HG03095 (cell line): Measurements from ENCODE around the gene PRND.
"Not testable (repeated sequence)": the region's sequence is repeated elsewhere in the genome, so short reads cannot be mapped to it uniquely, and the experiment has no call there.

Experiments
- ATAC-seq: cut with Tn5 transposase; IDR thresholded peaks from one replicate; pipeline ENCODE4 v1.9.1; 2021; ENCODE audit warnings: moderate library complexity; ENCODE audit not compliant: unreplicated experiment

Gene PRND

DNA sequence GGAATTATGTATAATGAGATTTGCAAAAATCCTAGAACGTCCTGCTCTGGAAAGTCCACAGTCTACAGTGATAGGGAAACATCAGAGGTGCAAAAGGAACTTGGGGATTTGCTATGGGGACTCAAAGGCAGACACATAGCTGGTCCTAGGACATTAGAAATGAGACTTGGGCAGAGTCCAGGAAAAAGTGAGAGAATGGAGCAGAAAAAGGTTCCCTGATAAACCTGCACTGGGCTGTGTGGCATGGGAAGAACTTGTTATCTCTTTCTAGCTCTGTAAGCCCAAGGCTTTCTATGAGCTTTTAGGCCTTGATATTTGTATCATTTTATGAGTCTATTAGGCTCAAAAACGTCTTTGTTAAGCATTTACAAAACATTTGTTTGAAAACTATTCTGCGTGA lies 15.2 kb downstream of the PRND start:
- ATAC-seq, result no peak

- no peak for ATAC-seq
Measured at GRCh38 chr20:4737857-4738627, 16.3 kb downstream of the PRND start.

GRCh38 chr20:4740774-4741431 lies 19.2 kb downstream of the PRND start:
- ATAC-seq, result no peak

DNA sequence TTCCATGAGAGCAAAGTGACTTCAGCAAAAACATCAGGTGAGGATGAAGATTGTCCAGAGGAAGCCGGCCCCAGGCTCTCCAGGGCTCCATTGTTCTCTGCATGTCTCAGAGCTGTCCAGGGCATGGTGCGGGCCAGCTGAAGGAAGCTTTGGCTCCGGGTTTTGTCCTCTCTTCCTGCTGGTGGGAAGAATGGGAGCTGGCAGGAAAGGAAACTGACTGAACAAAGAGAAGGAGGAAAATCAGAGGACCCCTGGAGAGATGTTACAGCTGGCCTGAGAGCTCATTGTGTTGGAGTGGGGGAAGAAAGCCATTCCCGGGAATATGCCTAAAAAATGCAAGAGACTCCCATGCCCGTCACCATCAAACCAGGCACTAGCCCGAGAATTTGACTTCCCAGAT lies 27.1 kb downstream of the PRND start:
- ATAC-seq, result no peak

DNA sequence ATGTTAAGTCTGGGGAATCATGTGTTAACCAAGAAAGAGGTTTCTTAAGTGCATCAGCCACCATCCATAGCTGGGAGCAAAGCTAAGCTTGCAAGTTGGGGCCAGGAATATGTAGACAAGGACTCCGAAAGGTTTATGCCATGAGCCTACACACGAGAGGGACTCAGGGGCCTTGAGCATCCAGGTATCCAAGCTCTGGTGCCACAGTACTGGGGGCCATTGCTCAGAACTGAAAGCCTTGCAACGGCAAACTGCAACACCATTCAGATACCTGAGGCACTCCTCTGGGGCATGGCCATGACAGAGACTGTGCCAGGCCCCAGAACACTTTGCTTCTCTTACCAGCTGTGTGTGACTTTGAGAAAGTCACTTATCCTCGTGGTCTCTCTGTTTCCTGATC lies 27.6 kb downstream of the PRND start:
- ATAC-seq, result no peak

- ATAC-seq, result no peak
Measured at GRCh38 chr20:4750381-4750780, 28.7 kb downstream of the PRND start.

DNA sequence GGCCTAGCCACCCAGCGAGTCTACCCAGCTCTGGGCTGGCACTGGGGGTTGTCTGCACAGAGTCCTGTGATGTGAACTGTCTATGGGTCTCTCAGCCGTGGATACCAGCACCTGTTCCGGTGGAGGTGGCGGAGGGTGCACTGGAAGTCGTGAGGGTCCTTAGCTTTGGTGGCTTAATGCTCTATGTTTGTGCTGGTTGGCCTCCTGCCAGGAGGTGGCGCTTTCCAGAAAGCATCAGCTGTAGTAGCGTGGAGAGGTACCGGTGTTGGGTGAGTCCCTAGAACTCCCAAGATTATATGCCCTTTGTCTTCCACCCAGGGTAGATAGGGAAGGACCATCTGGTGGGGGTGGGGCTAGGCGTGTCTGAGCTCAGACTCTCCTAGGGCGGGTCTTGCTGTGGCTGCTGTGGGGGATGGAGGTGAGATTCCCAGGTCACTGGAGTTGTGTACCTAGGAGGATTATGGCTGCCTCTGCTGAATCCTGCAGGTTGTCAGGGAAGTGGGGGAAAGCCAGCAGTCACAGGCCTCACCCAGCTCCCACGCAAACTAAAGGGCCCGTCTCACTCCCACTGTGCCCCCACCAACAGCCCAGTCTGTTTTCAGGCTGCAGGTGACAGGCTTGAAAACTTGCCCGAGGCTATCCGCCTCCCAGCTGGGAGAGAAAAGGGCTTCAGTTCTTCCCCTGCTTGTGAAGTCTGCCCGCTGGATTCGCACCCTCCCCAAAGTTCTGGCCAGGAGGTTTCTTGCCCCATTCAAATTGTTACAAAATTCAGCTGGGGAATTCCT lies 37.6 kb downstream of the PRND start:
- not testable (repeated sequence) for ATAC-seq

GRCh38 chr20:4763261-4763660 lies 41.6 kb downstream of the PRND start:
- no peak for ATAC-seq

DNA sequence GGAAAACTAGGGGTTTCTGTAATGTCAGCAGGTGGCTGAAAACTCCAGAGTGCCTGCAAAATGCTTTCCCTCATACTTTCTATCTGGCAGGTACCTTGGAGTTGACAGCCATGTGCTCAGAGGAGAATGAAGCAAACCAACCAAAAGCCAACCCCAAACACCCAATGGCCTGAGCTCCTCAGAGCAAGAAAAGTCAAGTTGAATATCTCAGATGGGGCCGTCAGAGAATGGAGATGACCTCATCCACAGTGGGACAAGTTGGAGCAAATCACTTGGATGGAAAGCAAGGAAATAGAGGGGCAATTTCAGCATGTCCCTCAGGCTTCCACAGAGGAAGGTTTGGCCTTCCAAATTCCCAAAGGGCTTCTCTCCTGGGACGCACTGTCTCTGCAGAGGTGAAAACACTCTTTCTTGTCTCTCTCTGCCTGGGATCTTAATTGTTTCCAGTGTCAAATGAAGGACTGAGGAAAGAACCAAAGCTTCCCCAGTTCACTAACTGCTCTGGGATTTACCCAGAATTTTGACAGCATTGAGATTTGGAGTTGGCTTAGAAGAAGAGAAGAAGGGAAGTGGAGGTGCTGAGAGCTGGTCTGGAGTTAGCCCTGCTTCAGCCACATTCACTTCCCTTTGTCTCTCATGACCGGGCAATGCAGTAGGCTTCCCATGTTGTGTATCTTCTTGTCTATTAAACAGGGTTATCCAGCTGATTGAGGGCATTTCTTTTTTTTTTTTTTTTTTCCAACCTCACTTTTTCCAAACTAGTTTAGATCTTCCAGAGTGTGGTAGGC lies 42.2 kb downstream of the PRND start:
- ATAC-seq, result no peak

DNA sequence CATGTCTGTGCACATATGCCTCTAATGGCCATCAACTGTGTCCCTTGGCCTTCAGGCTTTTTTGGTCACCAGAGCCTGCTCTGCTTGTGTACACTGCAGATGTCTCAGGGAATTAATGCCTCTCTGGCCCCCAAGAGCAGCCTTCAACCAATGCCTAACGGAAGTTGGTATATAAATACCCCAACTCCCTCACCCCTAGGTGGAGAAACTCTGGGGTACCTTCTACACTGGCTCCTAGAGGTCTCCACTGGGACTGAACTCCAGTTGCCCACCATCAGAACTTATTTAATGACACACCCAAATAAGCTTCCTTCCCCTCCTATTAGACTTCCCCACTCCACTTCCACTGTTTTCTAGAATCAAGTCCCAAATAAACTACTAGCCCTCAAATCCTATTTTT lies 43.1 kb downstream of the PRND start:
- no peak for ATAC-seq

- no peak for ATAC-seq
Measured at GRCh38 chr20:4765681-4766080, 44.0 kb downstream of the PRND start.

GRCh38 chr20:4766631-4767030 lies 44.9 kb downstream of the PRND start:
- ATAC-seq, result no peak

GRCh38 chr20:4767084-4767483 lies 45.4 kb downstream of the PRND start:
- ATAC-seq, result no peak

DNA sequence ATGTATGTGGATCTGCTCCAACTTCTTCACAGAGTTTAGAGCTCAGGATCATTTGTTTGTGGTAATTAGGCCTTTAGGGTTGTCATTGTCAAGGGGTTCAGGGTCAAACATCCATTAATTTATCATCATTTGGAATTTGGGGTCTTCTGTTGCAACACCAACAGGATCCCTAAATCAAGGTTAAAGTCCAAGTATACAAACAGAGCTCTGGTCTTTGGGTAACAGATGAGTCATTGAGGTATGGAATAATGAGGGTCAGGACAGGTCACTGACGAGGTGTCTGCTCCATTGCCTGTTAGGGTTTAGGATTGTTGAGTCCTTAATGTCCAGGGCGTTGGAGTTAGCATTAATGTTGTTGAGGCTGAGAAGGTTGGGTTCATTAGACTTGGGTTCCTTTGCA lies 47.6 kb downstream of the PRND start:
- ATAC-seq, result no peak

DNA sequence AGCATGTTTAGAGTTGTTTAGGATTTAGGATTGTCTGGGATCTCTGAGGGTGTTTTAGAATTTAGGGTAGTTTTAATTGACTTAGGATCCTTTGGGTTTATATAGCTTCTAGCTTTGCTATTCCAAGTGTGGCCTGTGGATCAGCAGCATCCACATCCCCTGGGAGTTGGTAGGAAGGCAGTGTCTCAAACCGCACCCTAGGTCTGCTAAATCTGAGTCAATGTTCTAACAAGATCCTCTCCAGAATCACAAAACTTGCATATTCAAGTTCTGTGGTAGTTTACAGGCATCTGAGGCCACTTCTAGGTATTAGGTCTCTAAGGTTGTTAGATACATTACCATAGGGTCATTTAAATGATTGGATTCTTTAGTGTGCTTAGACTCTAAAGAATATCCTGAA lies 48.3 kb downstream of the PRND start:
- ATAC-seq, result no peak

DNA sequence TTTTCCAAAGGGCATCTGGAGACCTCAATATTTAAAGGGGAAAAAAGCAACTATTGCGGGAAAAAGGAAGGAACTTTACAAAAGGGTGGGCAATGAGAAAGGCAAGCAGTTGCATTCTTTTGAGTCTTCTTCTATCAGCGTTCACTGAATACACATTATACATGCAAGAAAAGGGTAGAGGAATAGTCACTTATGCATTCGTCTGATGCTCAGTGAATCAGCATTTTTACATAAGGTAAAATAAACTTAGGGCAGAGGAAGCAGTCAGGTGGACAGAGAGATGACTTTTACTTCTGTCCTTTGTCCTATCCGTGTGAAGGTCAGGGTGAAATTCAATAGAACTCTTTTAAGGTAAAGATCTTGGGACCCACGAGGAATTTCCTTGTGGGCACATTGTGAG lies 49.3 kb downstream of the PRND start:
- no peak for ATAC-seq

DNA sequence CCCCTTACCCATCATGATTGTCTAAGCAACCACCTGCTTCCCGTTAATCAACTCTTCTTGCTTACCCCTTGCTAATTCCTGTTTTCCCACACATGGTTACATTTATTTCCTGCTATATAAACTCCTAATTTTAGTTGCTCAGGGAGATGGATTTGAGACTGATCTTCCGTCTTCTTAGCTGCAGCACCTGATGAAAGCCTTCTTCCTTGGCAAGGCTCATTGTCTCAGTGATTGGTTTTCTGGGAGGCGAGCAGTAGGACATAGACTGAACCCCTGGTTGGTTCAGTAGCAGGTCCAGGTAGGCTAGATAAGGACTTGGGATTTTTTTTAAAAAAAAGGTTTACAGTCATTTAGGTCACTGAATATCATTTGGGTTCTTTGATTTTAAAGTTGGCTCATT lies 50.4 kb downstream of the PRND start:
- no peak for ATAC-seq

GRCh38 chr20:4773014-4773413 lies 51.3 kb downstream of the PRND start:
- ATAC-seq, result not testable (repeated sequence)

DNA sequence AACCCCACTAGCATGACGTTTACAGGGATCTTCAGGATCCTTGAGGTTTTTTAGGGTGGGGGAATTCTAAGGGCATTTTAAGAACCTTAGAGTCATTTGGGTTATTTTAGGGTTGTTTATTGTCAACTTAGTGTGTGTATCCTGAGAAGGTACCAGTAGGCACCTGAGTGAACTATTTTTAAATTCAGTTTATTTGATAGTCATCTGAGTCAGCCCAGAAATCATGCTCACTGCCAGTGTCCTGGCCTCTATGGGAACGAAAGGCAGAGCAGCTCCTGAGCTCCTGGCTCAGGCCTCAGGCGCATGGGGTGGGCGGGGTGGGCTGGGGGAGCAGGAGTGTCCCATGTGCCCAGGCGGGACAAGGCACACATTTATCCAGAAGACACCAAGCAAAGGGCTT lies 52.0 kb downstream of the PRND start:
- ATAC-seq, result no peak

- no peak for ATAC-seq
Measured at GRCh38 chr20:4774207-4774606, 52.5 kb downstream of the PRND start.
